Measurements from ENCODE around the gene KRTAP22-2. TPM values are rescaled to one million over a fixed set of nuclear protein-coding genes. Genes with fewer than 3 reads are reported as not detected.

The KRTAP22-2 gene
- total RNA-seq (2021; fragmentation: NEBNext Ultra II Directional; extraction: Animal tissue kit (Norgen Biotek cat#: 25700)) (not detected in 2 replicates), polyA plus RNA-seq (2011; rRNA removed) (not detected in 2 replicates), polyA minus RNA-seq (2011; rRNA and poly(A)+ RNA removed) (not detected in 2 replicates)
- polyA plus RNA-seq (2011; cell fraction: cytosol; rRNA removed), result not detected
- polyA plus RNA-seq (2011; cell fraction: nucleus; rRNA removed), result not detected
- polyA plus RNA-seq (2012, experiment 1 of 2), result not detected in 4 replicates
- polyA plus RNA-seq (2012, experiment 2 of 2), result not detected
- polyA plus RNA-seq (2013, experiment 1 of 2), result not detected
- not detected for polyA plus RNA-seq (2013, experiment 2 of 2)
- not detected for polyA minus RNA-seq (2011; cell fraction: cytosol; rRNA and poly(A)+ RNA removed)
- not detected for polyA minus RNA-seq (2011; cell fraction: nucleus; rRNA and poly(A)+ RNA removed)
- long read RNA-seq, experiment 1, result 0 reads
- long read RNA-seq, experiment 2, result 0 reads

DNA sequence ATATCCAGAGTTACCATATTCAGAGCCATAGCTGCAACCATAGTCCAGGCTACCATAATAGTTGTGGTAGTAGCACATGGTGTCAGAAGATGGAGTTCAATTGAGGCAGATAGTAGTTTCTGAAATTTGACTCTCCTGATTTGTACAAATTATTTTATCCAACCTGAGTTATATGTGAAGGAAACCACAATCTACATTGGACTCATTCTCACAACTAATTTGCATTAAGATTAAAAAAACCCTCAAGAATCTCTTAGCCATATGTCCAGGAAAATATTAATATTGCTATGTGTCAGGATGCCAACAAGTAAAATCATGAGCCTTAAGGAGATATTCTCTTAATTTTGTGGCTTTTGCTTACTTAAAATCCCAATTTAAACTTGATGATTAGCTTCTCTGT lies at the start of gene KRTAP22-2:
KRTAP22-2 (minus strand) TSS at position 101 of the 400 bp plus-strand sequence.
- H2BK12ac ChIP-seq (ENCODE audit: low read depth, low read length), result no peak within 1 kb of the TSS
- H2AK5ac ChIP-seq (ENCODE audit: low read depth, low read length), result no peak within 1 kb of the TSS
- no peak within 1 kb of the TSS for H3K56ac ChIP-seq (replicated peaks; ENCODE audit: insufficient read length, low read depth, low read length)
- H4K8ac ChIP-seq (ENCODE audit: extremely low read depth, insufficient read depth, low read length), result no peak within 1 kb of the TSS
- no peak within 1 kb of the TSS for H3K4ac ChIP-seq (replicated peaks; ENCODE audit: insufficient read length, low read depth, low read length)
- H3K4me1 ChIP-seq (replicated peaks in 1 of 4; ENCODE audit: control insufficient read depth in 3 of 4, insufficient read depth in 4 of 4, low read length in 3 of 4), result no peaks in the 10 kb centered on the region
- H2AFZ ChIP-seq (ENCODE audit: low read length), result no peak within 1 kb of the TSS
- DNase-seq (ENCODE audit: low read depth in 1 of 2, low spot score in 2 of 2), result no peak
- POLR2A ChIA-PET (ENCODE audit: partially characterized antibody), result no interaction called here
- no peak within 1 kb of the TSS for H2BK120ac ChIP-seq (replicated peaks; ENCODE audit: low read depth, low read length)
- no peak within 1 kb of the TSS for H4K91ac ChIP-seq (replicated peaks; ENCODE audit: insufficient read length, low read length)
- H3K79me1 ChIP-seq (ENCODE audit: low read depth, low read length), result no peaks in the 10 kb centered on the region
- FAIRE-seq, result no peak
- no peak within 1 kb of the TSS for H3K4me3 ChIP-seq (ENCODE audit: extremely low read depth in 1 of 4, insufficient read depth in 2 of 4, low read depth in 3 of 4, low read length in 4 of 4)
- H4K20me1 ChIP-seq (replicated peaks in 1 of 2; ENCODE audit: control insufficient read depth in 1 of 2, insufficient read depth in 2 of 2, low read length in 2 of 2), result no peaks in the 10 kb centered on the region
- H2BK5ac ChIP-seq (ENCODE audit: low read depth, low read length), result no peak within 1 kb of the TSS
- no peak within 1 kb of the TSS for H3K14ac ChIP-seq (ENCODE audit: insufficient read length)
- H2BK20ac ChIP-seq (ENCODE audit: low read length), result no peak within 1 kb of the TSS
- TF ChIP-seq POLR2AphosphoS5 (IDR thresholded peaks at IDR 0.05; ENCODE audit: low read depth, low read length), result no peak
- H3K36me3 ChIP-seq (ENCODE audit: control insufficient read depth in 2 of 4, insufficient read depth in 4 of 4, low read length in 3 of 4), result no peaks in the 10 kb centered on the region
- H3K27me3 ChIP-seq (replicated peaks in 1 of 4; ENCODE audit: control insufficient read depth in 3 of 4, extremely low read depth in 1 of 4, insufficient read depth in 3 of 4, low read length in 3 of 4), result no peaks in the 10 kb centered on the region
- H3K9ac ChIP-seq (replicated peaks in 1 of 4; ENCODE audit: extremely low read depth in 1 of 4, low read depth in 3 of 4, low read length in 3 of 4), result no peak within 1 kb of the TSS
- H3K27ac ChIP-seq (ENCODE audit: low read depth, low read length), result no peak within 1 kb of the TSS
- no peaks in the 10 kb centered on the region for H3K79me2 ChIP-seq (ENCODE audit: control insufficient read depth in 1 of 2, insufficient read depth in 2 of 2, low read length in 2 of 2)
- CTCF ChIA-PET (ENCODE audit: partially characterized antibody), result no interaction called here
- H3K4me2 ChIP-seq (ENCODE audit: insufficient read depth in 1 of 2, low read depth in 2 of 2, low read length in 2 of 2), result no peak within 1 kb of the TSS
- no peak within 1 kb of the TSS for H3K23ac ChIP-seq (ENCODE audit: insufficient read length)
- no peaks in the 10 kb centered on the region for H3K9me3 ChIP-seq (ENCODE audit: insufficient read depth in 2 of 2, low read depth in 1 of 2, low read length in 1 of 2)
- no peaks in the 10 kb centered on the region for H3K23me2 ChIP-seq (ENCODE audit: low read depth, low read length)
- no peak within 1 kb of the TSS for H3K18ac ChIP-seq (ENCODE audit: extremely low read depth, low read length)
- no peak within 1 kb of the TSS for H4K5ac ChIP-seq (ENCODE audit: insufficient read length, low read depth, low read length)
- H2BK15ac ChIP-seq (ENCODE audit: low read length), result no peak within 1 kb of the TSS
